Stimulated activated CD4-positive, alpha-beta T cell treated with anti-CD3 and anti-CD28 coated beads, Interleukin-15, amount 100 ng/mL, for 48 hours (primary cell): Measurements from ENCODE around the gene PPP1R3E.

Experiments used
- DNase-seq, 2 donors: peaks; one replicate each; pipeline ENCODE4 v3.0.0-alpha.2; 2020; ENCODE audit warnings: low read depth in 2 of 2

PPP1R3E gene

GRCh38 chr14:23248601-23249000 lies 54.1 kb downstream of the PPP1R3E start:
- no peak for DNase-seq
